ENCODE results near the gene TMEM178B.

TMEM178B gene

DNA sequence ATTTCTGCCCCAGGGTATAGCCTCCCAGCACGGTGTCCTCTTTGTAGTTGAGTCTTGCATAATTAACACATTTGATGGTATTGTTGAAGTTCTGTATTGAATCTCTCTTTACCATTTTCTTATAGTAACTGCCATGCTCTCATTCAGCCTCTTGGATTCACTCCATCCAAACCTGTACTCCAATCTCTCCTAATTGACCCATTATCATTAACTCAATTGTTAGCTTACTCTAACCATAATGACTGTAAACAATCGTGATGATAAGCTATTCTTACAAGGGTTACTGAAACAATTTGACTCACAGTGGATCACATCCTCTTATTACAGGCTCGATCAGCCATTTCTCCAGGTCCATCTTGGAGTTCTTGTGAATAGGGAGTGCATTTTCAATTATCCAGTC, 285.4 kb downstream of the TMEM178B start:
- H3K27me3 ChIP-seq (ENCODE audit: control insufficient read depth, low read length): no peaks in the 10 kb centered on the region
- no peaks in the 10 kb centered on the region for H3K79me2 ChIP-seq (ENCODE audit: control insufficient read depth, low read length)
- no peak overlapping the region for H3K4me3 ChIP-seq (ENCODE audit: low read length)
- H3K27ac ChIP-seq (ENCODE audit: low read depth, low read length): no peak overlapping the region
- peaks cover 10% of the 10 kb centered on the region for H3K9me3 ChIP-seq (ENCODE audit: control insufficient read depth, insufficient read depth, low read length)
- peaks cover 36% of the 10 kb centered on the region for H3K4me1 ChIP-seq (ENCODE audit: control insufficient read depth, low read length)
- H4K20me1 ChIP-seq (ENCODE audit: control insufficient read depth, insufficient read depth, low read depth, low read length): no peaks in the 10 kb centered on the region
- H3K9me2 ChIP-seq (replicated peaks; ENCODE audit: control insufficient read depth, low read length): no peaks in the 10 kb centered on the region
- TF ChIP-seq EZH2phosphoT487 (IDR thresholded peaks at IDR 0.05; ENCODE audit: borderline replicate concordance, low read length) (no peak), CTCF (IDR thresholded peaks at IDR 0.05; ENCODE audit: low read depth, low read length, poor library complexity, severe bottlenecking) (no peak)
- H3K36me3 ChIP-seq (ENCODE audit: control insufficient read depth, low read length): no peaks in the 10 kb centered on the region
- H3F3A ChIP-seq (ENCODE audit: control insufficient read depth, insufficient read depth): no peaks in the 10 kb centered on the region
- H3K4me2 ChIP-seq (ENCODE audit: low read length): no peak overlapping the region

- Histone ChIP-seq H3K4me3 (ENCODE audit: low read length) (no peak overlapping the region), H3F3A (ENCODE audit: control insufficient read depth, insufficient read depth) (no peaks in the 10 kb centered on the region), H3K9me3 (ENCODE audit: control insufficient read depth, insufficient read depth, low read length) (peaks cover 10% of the 10 kb centered on the region), H3K4me2 (ENCODE audit: low read length) (no peak overlapping the region), H3K4me1 (ENCODE audit: control insufficient read depth, low read length) (peaks cover 31% of the 10 kb centered on the region), H3K27me3 (ENCODE audit: control insufficient read depth, low read length) (no peaks in the 10 kb centered on the region), H3K9me2 (replicated peaks; ENCODE audit: control insufficient read depth, low read length) (no peaks in the 10 kb centered on the region), H3K36me3 (ENCODE audit: control insufficient read depth, low read length) (no peaks in the 10 kb centered on the region), H3K27ac (ENCODE audit: low read depth, low read length) (no peak overlapping the region), H3K79me2 (ENCODE audit: control insufficient read depth, low read length) (no peaks in the 10 kb centered on the region), H4K20me1 (ENCODE audit: control insufficient read depth, insufficient read depth, low read depth, low read length) (no peaks in the 10 kb centered on the region)
- TF ChIP-seq CTCF (IDR thresholded peaks at IDR 0.05; ENCODE audit: low read depth, low read length, poor library complexity, severe bottlenecking): no peak
- no peak for TF ChIP-seq EZH2phosphoT487 (IDR thresholded peaks at IDR 0.05; ENCODE audit: borderline replicate concordance, low read length)
Measured at GRCh38 chr7:141359740-141360415, 286.0 kb downstream of the TMEM178B start.

DNA sequence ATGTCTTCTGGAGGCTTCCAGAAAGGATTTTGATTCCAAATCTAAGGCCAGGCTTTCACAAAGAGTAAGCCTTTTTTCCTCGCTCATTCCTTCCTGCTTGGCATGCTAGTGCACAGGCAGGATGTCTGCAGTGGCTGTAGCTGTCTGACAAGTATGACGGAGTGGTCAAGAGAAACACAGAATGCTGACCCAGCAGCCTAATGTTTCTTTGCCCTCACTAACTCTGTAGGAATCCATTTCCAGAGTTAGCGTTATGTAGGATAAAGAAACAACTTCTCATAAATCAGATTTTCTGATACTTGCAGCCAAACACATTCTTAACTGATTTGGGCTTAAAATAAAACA, 286.5 kb downstream of the TMEM178B start:
- Histone ChIP-seq H3K9me2 (replicated peaks; ENCODE audit: control insufficient read depth, low read length) (no peaks in the 10 kb centered on the region), H3K9me3 (ENCODE audit: control insufficient read depth, insufficient read depth, low read length) (peaks cover 10% of the 10 kb centered on the region), H3K27ac (ENCODE audit: low read depth, low read length) (no peak overlapping the region), H3K4me2 (ENCODE audit: low read length) (no peak overlapping the region), H3K4me3 (ENCODE audit: low read length) (no peak overlapping the region), H3K36me3 (ENCODE audit: control insufficient read depth, low read length) (no peaks in the 10 kb centered on the region), H3K27me3 (ENCODE audit: control insufficient read depth, low read length) (no peaks in the 10 kb centered on the region), H3F3A (ENCODE audit: control insufficient read depth, insufficient read depth) (no peaks in the 10 kb centered on the region), H4K20me1 (ENCODE audit: control insufficient read depth, insufficient read depth, low read depth, low read length) (no peaks in the 10 kb centered on the region), H3K79me2 (ENCODE audit: control insufficient read depth, low read length) (no peaks in the 10 kb centered on the region), H3K4me1 (ENCODE audit: control insufficient read depth, low read length) (peaks cover 31% of the 10 kb centered on the region)
- no peak for TF ChIP-seq CTCF (IDR thresholded peaks at IDR 0.05; ENCODE audit: low read depth, low read length, poor library complexity, severe bottlenecking)

All from DOHH2 (cell line).